SU-DHL-6 (cell line): Measurements from ENCODE around the gene CBFB.
A peak's percentile ranks its signal among the peaks of the same experiment; 100 is the strongest.

Experiments
- H2AFZ ChIP-seq: fragments of 200-600 bp; sonication (generic); 2 replicates; pipeline ENCODE4 v1.6.1; 2014; ENCODE audit warnings: low read depth, mild to moderate bottlenecking, moderate library complexity, mixed read lengths, antibody characterized with exemption, low read length; ENCODE audit not compliant: severe bottlenecking
- H3F3A ChIP-seq: fragments of 200-600 bp; shearing (Covaris generic); 2 replicates; pipeline ENCODE4 v1.6.0; 2016; ENCODE audit warnings: antibody characterized with exemption, mild to moderate bottlenecking; ENCODE audit not compliant: insufficient read depth
- H3K27ac ChIP-seq: fragments of 200-600 bp; sonication (generic); 2 replicates; pipeline ENCODE4 v1.5.1; 2016; ENCODE audit warnings: low read depth, mild to moderate bottlenecking, low read length, moderate library complexity, mixed read lengths
- H3K27me3 ChIP-seq: fragments of 200-600 bp; sonication (generic), shearing (Covaris generic); 2 replicates; pipeline ENCODE4 v1.6.0; 2014; ENCODE audit warnings: mild to moderate bottlenecking, low read length
- H3K36me3 ChIP-seq: fragments of 200-600 bp; sonication (generic); 2 replicates; pipeline ENCODE4 v1.6.1; 2014; ENCODE audit warnings: mild to moderate bottlenecking, low read length, mixed read lengths
- H3K4me2 ChIP-seq: fragments of 300-600, 200-600 bp; shearing (Covaris generic), sonication (generic); 2 replicates; pipeline ENCODE4 v1.6.0; 2014; ENCODE audit warnings: low read length, low read depth, mild to moderate bottlenecking; ENCODE audit not compliant: poor library complexity, severe bottlenecking
- H3K4me3 ChIP-seq: fragments of 200-600 bp; sonication (generic); 2 replicates; pipeline ENCODE4 v1.5.1; 2014; ENCODE audit warnings: antibody characterized with exemption, low read length, mild to moderate bottlenecking, mixed read lengths; ENCODE audit not compliant: insufficient read depth, poor library complexity, severe bottlenecking
- H3K79me2 ChIP-seq: fragments of 200-600 bp; sonication (generic); 2 replicates; pipeline ENCODE4 v1.6.1; 2014; ENCODE audit warnings: mild to moderate bottlenecking, low read length, moderate library complexity; ENCODE audit not compliant: insufficient read depth
- H3K9ac ChIP-seq: fragments of 200-600 bp; sonication (generic); 2 replicates; pipeline ENCODE4 v1.7.0; 2014; ENCODE audit warnings: mild to moderate bottlenecking, low read length
- H3K9me2 ChIP-seq: fragments of 200-600 bp; sonication (generic); replicated peaks from 2 replicates; pipeline ENCODE4 v1.6.1; 2014; ENCODE audit warnings: low read length; ENCODE audit not compliant: insufficient read depth
- H3K9me3 ChIP-seq: fragments of 200-600 bp; sonication (generic); 2 replicates; pipeline ENCODE4 v1.6.1; 2014; ENCODE audit warnings: low read length, mixed read lengths; ENCODE audit not compliant: insufficient read depth
- H4K20me1 ChIP-seq: fragments of 200-600 bp; sonication (generic); 2 replicates; pipeline ENCODE4 v1.6.1; 2014; ENCODE audit warnings: low read depth, mild to moderate bottlenecking, antibody characterized with exemption, low read length, moderate library complexity, mixed read lengths
- CTCF ChIP-seq: fragments of 200-600 bp; sonication (generic); IDR thresholded peaks from one replicate; pipeline ENCODE4 v1.5.1; 2017; ENCODE audit warnings: antibody characterized with exemption, mild to moderate bottlenecking, low read length, moderate library complexity; ENCODE audit not compliant: insufficient read depth, poor library complexity, severe bottlenecking
- EZH2phosphoT487 ChIP-seq: fragments of 200-600 bp; sonication (generic), shearing (Covaris generic); conservative IDR thresholded peaks from 2 replicates; pipeline ENCODE4 v1.6.1; 2018; ENCODE audit warnings: mild to moderate bottlenecking, antibody characterized with exemption, low read length, moderate library complexity, mixed read lengths

CBFB gene

GRCh38 chr16:67108931-67109406 lies 80.0 kb downstream of the CBFB start:
- Histone ChIP-seq H4K20me1 (no peaks in the 10 kb centered on the region), H3K27ac (no peak overlapping the region), H3F3A (peaks cover 12% of the 10 kb centered on the region; the same call in 1 of the 2 replicates), H3K9me2 (no peaks in the 10 kb centered on the region), H3K9ac (peak overlapping the region; percentile 79), H3K4me2 (peak overlapping the region; percentile 67), H3K27me3 (no peaks in the 10 kb centered on the region), H3K79me2 (peaks cover 28% of the 10 kb centered on the region), H3K4me3 (peak overlapping the region; percentile 70), H3K36me3 (no peaks in the 10 kb centered on the region), H3K9me3 (no peaks in the 10 kb centered on the region), H2AFZ (peak overlapping the region; percentile 82)
- TF ChIP-seq EZH2phosphoT487, result no peak
- no peak for TF ChIP-seq CTCF

GRCh38 chr16:67109407-67110135 lies 80.6 kb downstream of the CBFB start, which contains the start of gene PHAF1:
PHAF1 (plus strand) TSS chr16:67109941; CDS start chr16:67110176, 235 bp downstream.
- peak within 1 kb of the TSS; percentile 79 for H3K9ac ChIP-seq
- H3K36me3 ChIP-seq, result no peaks in the 10 kb centered on the region
- TF ChIP-seq CTCF (no peak), EZH2phosphoT487 (no peak)
- peaks cover 30% of the 10 kb centered on the region for H3K79me2 ChIP-seq
- no peak within 1 kb of the TSS for H3K27ac ChIP-seq
- peak within 1 kb of the TSS; percentile 82 for H2AFZ ChIP-seq
- no peaks in the 10 kb centered on the region for H3K27me3 ChIP-seq
- no peaks in the 10 kb centered on the region for H3K9me2 ChIP-seq
- H3F3A ChIP-seq, result peaks cover 12% of the 10 kb centered on the region; the same call in 1 of the 2 replicates
- peak within 1 kb of the TSS; percentile 93 for H3K4me2 ChIP-seq
- no peaks in the 10 kb centered on the region for H4K20me1 ChIP-seq
- H3K4me3 ChIP-seq, result peak within 1 kb of the TSS; percentile 70
- H3K9me3 ChIP-seq, result no peaks in the 10 kb centered on the region

- TF ChIP-seq EZH2phosphoT487 (no peak), CTCF (no peak)
- Histone ChIP-seq H3K27me3 (no peaks in the 10 kb centered on the region), H3F3A (0 out of 2 replicates have a peak, but pooled peaks cover 5% of the 10 kb centered on the region), H3K9me2 (no peaks in the 10 kb centered on the region), H2AFZ (no peak overlapping the region), H3K9ac (no peak overlapping the region), H3K9me3 (no peaks in the 10 kb centered on the region), H3K27ac (no peak overlapping the region), H3K36me3 (no peaks in the 10 kb centered on the region), H3K4me2 (no peak overlapping the region), H3K4me3 (no peak overlapping the region), H4K20me1 (no peaks in the 10 kb centered on the region), H3K79me2 (peaks cover 44% of the 10 kb centered on the region)
These were observed 83.0 kb downstream of the CBFB start for GRCh38 chr16:67111951-67112444.
